GM21529 (cell line): ENCODE results near the gene EZR.

Experiments
- ATAC-seq: cut with Tn5 transposase; IDR thresholded peaks from one replicate; pipeline ENCODE4 v1.9.1; 2021; ENCODE audit not compliant: unreplicated experiment

Gene EZR

GRCh38 chr6:158737710-158738615, 81.2 kb downstream of the EZR start:
- no peak for ATAC-seq

GRCh38 chr6:158737082-158737709, 82.0 kb downstream of the EZR start:
- no peak for ATAC-seq

- no peak for ATAC-seq
These were observed 84.2 kb downstream of the EZR start for GRCh38 chr6:158735009-158735408.

- no peak for ATAC-seq
These were observed 88.6 kb downstream of the EZR start for GRCh38 chr6:158730541-158730907.

GRCh38 chr6:158729906-158730540, 89.1 kb downstream of the EZR start:
- ATAC-seq = no peak

GRCh38 chr6:158725704-158726103, 93.5 kb downstream of the EZR start:
- ATAC-seq = no peak

GRCh38 chr6:158722176-158722729, 96.9 kb downstream of the EZR start:
- no peak for ATAC-seq

GRCh38 chr6:158718461-158719046, 100.6 kb downstream of the EZR start:
- no peak for ATAC-seq

- peak; percentile 71 for ATAC-seq
These were observed 101.5 kb downstream of the EZR start for GRCh38 chr6:158717341-158718330.
